GM19455 (cell line): ENCODE data around the gene PCDH18.
"Not testable (repeated sequence)": the region's sequence is repeated elsewhere in the genome, so short reads cannot be mapped to it uniquely, and the experiment has no call there.

Experiments
- ATAC-seq: cut with Tn5 transposase; IDR thresholded peaks from one replicate; pipeline ENCODE4 v1.9.1; 2021; ENCODE audit not compliant: unreplicated experiment

PCDH18 gene

GRCh38 chr4:137531986-137532868 lies at the start of gene PCDH18:
Gene PCDH18, minus strand, starts transcription at chr4:137532494. Its CDS starts 406 bp downstream, at chr4:137532088.
- ATAC-seq = no peak

- ATAC-seq = no peak
These were observed 44.2 kb upstream of the PCDH18 start for GRCh38 chr4:137576446-137576845.

- ATAC-seq = no peak
These were observed 40.4 kb upstream of the PCDH18 start for GRCh38 chr4:137572647-137573046.

DNA sequence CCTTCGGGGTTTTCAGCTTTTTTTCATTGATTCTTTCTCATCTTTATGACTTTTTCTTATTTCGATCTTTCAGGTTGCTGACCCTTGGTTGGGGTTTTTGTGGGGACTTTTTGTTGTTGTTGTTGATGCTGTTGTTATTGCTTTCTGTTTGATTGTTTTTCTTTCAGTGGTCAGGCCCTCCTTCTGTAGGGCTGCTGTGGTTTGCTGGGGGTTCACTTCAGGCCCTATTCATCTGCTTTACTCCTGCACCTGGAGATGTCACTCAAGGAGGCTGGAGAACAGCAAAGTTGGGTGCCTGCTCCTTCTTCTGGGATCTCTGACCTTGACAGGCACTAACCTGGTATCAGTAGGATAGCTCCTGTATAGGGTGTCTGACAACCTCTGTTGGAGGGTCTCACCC lies 39.9 kb upstream of the PCDH18 start:
- ATAC-seq = no peak

- no peak for ATAC-seq
These were observed 27.5 kb upstream of the PCDH18 start for GRCh38 chr4:137559801-137560200.

DNA sequence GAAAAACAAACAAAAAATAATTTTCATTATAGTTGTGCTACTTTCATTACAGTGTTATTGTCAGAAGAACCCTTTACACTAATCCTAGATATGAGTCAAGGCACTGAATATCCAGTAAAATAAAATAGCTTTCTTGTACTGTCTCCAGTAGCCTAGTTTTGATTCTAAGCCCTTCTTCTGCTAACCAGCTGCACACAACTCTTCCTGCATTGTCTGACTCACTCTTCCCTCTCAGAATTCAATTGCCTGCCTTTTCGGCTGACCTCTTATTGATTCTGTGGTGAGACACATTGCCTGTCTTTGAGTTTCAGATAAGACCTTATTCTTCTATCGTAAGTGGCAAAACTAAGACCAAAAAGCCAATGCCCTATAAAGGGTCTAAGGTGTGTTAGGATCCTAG lies 26.7 kb upstream of the PCDH18 start:
- ATAC-seq = no peak

DNA sequence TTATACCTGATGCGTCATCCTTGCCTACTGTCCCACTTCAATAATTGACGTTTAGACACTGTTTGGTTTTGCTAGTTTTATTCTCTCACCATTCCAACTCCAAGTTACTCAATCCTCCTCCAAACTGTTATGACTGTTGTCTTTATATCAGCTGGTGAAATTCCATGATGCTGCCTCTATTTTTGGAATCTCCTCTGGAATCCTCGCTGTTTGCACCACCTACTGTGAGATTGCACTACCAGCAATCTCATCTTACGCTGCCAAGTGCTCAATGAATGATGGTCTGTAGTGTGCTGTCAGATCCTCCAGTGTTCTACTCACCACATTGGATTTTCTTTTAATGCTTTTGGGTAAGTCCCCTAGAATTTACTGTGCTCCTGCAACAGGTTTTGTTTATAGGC lies 13.2 kb upstream of the PCDH18 start:
- ATAC-seq = no peak

DNA sequence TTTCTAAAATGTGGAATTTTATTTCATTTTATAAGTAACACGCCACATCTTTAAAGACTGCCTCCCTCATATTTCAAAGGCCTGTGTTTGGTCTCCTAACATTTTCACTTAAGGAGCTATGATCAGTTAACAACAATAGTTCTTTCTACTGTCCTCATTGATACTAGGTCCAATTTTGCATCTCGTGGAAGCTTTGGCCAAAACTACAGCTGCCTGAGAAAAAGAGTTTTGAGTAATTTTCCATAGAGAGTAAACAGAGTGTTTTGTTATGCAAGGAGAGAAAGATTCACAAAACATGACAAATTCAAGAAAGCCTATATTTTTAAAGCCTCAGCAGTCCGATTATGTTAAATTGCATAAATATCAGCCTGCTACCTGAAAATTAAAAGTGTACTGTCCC lies 11.4 kb upstream of the PCDH18 start:
- ATAC-seq = no peak

GRCh38 chr4:137543198-137543597 lies 10.9 kb upstream of the PCDH18 start:
- no peak for ATAC-seq

DNA sequence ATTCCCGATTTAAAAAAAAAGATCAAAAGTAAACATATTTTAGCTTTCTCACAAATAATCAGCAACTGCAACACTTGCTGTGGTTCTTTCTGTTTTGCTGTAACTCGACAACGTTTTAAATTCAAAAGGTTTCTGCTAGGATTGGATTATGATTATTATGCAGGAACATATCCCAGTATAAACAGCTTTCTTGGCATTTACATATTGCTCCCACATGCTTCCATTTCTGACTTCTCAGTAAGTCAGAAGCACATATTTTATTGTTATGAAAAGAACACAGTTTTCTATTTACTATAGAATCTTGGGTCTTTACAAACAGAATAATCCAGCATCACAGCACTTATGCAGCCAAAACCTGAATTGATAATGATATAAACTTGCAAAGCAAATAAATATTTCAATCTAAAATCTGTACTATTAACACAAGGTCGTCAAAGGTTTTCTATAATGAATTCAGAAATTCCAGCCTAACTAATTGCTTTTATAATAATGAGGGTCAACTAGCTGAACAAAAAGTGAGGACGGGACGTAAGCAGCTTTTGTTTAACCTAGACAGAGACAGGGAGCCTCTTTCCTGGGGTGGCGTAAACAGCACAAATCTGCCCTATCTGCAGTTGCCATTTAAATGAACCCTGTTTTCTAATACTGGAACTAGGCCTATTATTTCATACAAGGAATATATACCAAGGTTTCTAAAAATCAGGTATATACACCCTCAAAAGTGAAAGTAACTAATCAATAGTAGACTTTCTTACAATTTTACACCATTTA lies 9.8 kb upstream of the PCDH18 start:
- no peak for ATAC-seq

- no peak for ATAC-seq
These were observed 8.9 kb upstream of the PCDH18 start for GRCh38 chr4:137541181-137541580.

- no peak for ATAC-seq
These were observed 8.1 kb upstream of the PCDH18 start for GRCh38 chr4:137540356-137540755.

GRCh38 chr4:137538526-137538925 lies 6.2 kb upstream of the PCDH18 start:
- ATAC-seq = no peak

GRCh38 chr4:137537807-137538206 lies 5.5 kb upstream of the PCDH18 start:
- not testable (repeated sequence) for ATAC-seq

GRCh38 chr4:137536789-137537561 lies 4.7 kb upstream of the PCDH18 start:
- ATAC-seq = no peak

DNA sequence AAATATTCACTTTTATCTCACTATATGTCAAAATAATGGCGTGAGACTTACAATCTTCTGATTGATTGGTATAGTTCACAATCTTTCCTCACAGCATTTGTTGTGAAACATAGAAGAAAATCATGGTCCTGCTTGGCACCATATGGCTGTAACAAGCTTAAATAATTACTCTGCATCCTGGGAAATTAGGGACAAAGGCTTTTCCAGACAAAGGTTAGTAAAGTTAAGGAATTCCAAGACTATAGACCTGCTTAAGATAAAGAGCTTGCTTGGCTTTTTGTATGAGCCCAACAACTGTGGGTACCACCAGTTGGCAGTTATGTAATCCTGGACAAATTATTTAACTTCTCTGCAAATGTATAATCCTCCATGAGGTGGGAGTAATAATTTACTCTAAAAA lies 3.4 kb upstream of the PCDH18 start:
- no peak for ATAC-seq

- ATAC-seq = no peak
These were observed 2.2 kb upstream of the PCDH18 start for GRCh38 chr4:137534516-137534915.

DNA sequence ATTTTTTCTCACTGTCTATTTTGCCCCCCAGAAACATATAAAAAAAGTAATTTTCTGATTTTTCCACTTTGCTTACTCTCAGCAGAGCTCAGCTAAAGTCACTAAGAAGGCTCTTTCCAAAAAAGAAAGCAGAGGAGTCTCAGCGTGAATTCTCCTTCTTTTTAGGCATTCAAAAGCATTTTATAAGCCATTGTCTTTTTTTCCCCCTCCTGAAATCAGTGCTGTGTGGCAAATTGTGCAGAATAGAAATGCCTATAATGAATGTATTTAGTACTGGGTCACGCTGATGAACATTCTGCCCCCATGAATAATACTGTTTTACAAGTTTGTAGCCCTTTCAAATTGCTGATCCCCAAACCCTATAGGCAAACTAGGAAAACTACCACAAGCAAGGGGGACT lies 1.6 kb upstream of the PCDH18 start:
- ATAC-seq = no peak

DNA sequence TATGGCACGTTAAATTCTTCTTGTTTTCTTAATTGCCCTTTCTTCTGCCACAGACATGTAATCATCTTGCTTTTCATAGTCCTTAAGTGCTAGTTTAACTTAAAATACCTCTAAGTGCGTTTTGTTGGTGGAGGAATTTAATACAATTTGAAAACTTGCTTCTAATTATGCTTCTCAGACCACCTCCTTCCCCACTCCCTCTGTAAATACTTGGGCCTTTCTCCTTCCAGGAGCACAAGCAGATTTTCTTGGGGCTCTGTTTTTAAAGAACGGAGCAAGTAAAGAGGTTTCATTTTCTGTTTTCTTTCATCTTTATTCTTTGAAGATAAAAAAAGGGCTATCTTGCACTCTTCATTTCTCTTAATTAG lies 559 bp upstream of the PCDH18 start:
- ATAC-seq = no peak

- ATAC-seq = no peak
These were observed 917 bp downstream of the PCDH18 start for GRCh38 chr4:137531168-137531985.

GRCh38 chr4:137530176-137530575 lies 2.1 kb downstream of the PCDH18 start:
- ATAC-seq = no peak
